Suprapubic skin (tissue), 4 donors: ENCODE measurements around the gene XCL1. TPM values are rescaled to one million over a fixed set of nuclear protein-coding genes. Genes with fewer than 3 reads are reported as not detected.

ENCODE experiments used
- DNase-seq, 2 donors: peaks; one replicate each; pipeline ENCODE4 v3.0.0-alpha.2; 2019; ENCODE audit warnings: low spot score in 2 of 2
- H3K27ac ChIP-seq: fragments of 200-600 bp; sonication (generic); one replicate; pipeline ENCODE4 v1.5.1; 2019
- H3K27me3 ChIP-seq: fragments of 200-600 bp; sonication (generic); one replicate; pipeline ENCODE4 v1.5.1; 2019
- H3K36me3 ChIP-seq: fragments of 200-600 bp; sonication (generic); one replicate; pipeline ENCODE4 v1.5.1; 2019
- H3K4me1 ChIP-seq: fragments of 200-600 bp; sonication (generic); one replicate; pipeline ENCODE4 v1.5.1; 2019
- H3K4me3 ChIP-seq: fragments of 200-600 bp; sonication (generic); one replicate; pipeline ENCODE4 v1.5.1; 2019; ENCODE audit warnings: mild to moderate bottlenecking
- H3K9me3 ChIP-seq: fragments of 200-600 bp; sonication (generic); one replicate; pipeline ENCODE4 v1.5.1; 2019
- EP300 ChIP-seq: sonication (generic); formaldehyde crosslinking; IDR thresholded peaks from one replicate; pipeline ENCODE4 v1.6.1; 2017; ENCODE audit warnings: antibody characterized with exemption
- POLR2A ChIP-seq, 2 donors: fragments of 450-650 bp; IDR thresholded peaks; one replicate each; pipeline ENCODE4 v1.6.1; 2017; ENCODE audit warnings: antibody characterized with exemption in 2 of 2, mild to moderate bottlenecking in 2 of 2, moderate library complexity in 2 of 2
- POLR2AphosphoS5 ChIP-seq, 3 donors: sonication (generic); formaldehyde crosslinking; IDR thresholded peaks; one replicate each; pipeline ENCODE4 v1.6.1; 2017; ENCODE audit warnings: antibody characterized with exemption in 3 of 3
- WGBS: methylation state at CpG from one replicate; pipeline ENCODE4 v1.1.5; 2018; 5-methylcytosine and 5-hydroxymethylcytosine counted together
- total RNA-seq, 4 donors: library from RNA; depleted of rRNA; stranded (reverse); fragments of >200 nt; gene quantifications; one replicate each; pipeline ENCODE4 v1.1.0, GENCODE V29; 2016
- TF ChIP-seq, protein P1 (sequence below), 2 donors: fragments of 200-600 bp in 1 of 2; fragments of 450-650 bp in 1 of 2; sonication (generic) in 1 of 2; IDR thresholded peaks; one replicate each; pipeline ENCODE4 v1.5.1; 2016 to 2019; ENCODE audit warnings: antibody characterized with exemption in 2 of 2, mild to moderate bottlenecking in 1 of 2, moderate library complexity in 1 of 2

XCL1 gene
- total RNA-seq, 4 donors from 2014 or later: not detected

DNA sequence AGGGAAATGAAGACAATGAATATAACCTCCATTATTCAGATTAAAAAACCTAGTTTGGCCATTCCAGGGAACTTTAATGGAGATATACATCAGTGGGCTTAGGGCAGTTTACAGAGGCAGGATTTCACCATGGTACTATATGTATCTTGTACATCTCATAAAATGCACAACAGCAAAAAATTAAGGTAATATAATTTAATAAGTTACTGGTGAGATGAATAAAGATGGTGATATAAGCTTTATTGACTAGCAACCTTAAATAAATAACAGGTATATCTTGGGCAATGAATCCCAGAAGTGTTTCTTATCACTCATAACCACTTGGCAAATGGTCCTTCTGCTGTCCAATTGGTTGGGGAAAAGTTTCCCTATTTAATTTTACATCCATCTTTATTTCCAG, 29.0 kb downstream of the XCL1 start:
- Histone ChIP-seq H3K36me3 (no peaks in the 10 kb centered on the region), H3K9me3 (no peaks in the 10 kb centered on the region), H3K4me3 (no peak overlapping the region), H3K27me3 (peaks cover under 1% of the 10 kb centered on the region), H3K27ac (no peak overlapping the region), H3K4me1 (peaks cover 9% of the 10 kb centered on the region)
- TF ChIP-seq POLR2A (IDR thresholded peaks at IDR 0.05) (no peak), POLR2AphosphoS5 (IDR thresholded peaks at IDR 0.05) (no peak), EP300 (no peak)
- TF ChIP-seq, protein P1, sequence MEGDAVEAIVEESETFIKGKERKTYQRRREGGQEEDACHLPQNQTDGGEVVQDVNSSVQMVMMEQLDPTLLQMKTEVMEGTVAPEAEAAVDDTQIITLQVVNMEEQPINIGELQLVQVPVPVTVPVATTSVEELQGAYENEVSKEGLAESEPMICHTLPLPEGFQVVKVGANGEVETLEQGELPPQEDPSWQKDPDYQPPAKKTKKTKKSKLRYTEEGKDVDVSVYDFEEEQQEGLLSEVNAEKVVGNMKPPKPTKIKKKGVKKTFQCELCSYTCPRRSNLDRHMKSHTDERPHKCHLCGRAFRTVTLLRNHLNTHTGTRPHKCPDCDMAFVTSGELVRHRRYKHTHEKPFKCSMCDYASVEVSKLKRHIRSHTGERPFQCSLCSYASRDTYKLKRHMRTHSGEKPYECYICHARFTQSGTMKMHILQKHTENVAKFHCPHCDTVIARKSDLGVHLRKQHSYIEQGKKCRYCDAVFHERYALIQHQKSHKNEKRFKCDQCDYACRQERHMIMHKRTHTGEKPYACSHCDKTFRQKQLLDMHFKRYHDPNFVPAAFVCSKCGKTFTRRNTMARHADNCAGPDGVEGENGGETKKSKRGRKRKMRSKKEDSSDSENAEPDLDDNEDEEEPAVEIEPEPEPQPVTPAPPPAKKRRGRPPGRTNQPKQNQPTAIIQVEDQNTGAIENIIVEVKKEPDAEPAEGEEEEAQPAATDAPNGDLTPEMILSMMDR (IDR thresholded peaks at IDR 0.05): no peak
- no peak for DNase-seq

DNA sequence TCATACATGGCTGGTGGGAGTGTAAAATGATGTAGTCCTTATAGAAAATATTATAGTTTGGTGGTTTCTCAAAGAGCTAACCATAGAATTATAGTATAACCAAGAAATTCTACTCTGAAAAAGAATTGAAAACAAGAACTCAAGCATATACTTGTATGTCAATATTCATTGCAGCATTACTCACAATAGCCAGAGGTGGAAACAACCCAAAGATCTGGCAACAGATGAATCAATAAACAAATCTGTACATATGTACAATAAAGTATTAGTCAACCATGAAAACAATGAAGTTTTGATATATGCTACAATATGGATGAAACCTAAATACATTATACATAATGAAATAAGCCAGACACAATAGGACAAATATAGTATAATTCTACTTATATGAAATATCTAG, 29.7 kb downstream of the XCL1 start:
- DNase-seq: no peak
- H3K4me1 ChIP-seq: peaks cover 9% of the 10 kb centered on the region
- H3K27me3 ChIP-seq: no peaks in the 10 kb centered on the region
- no peaks in the 10 kb centered on the region for H3K9me3 ChIP-seq
- no peak overlapping the region for H3K27ac ChIP-seq
- no peaks in the 10 kb centered on the region for H3K36me3 ChIP-seq
- no peak overlapping the region for H3K4me3 ChIP-seq
- TF ChIP-seq, protein P1 (IDR thresholded peaks at IDR 0.05): no peak
- TF ChIP-seq POLR2A (IDR thresholded peaks at IDR 0.05): no peak
- TF ChIP-seq EP300: no peak
- TF ChIP-seq POLR2AphosphoS5 (IDR thresholded peaks at IDR 0.05): no peak

DNA sequence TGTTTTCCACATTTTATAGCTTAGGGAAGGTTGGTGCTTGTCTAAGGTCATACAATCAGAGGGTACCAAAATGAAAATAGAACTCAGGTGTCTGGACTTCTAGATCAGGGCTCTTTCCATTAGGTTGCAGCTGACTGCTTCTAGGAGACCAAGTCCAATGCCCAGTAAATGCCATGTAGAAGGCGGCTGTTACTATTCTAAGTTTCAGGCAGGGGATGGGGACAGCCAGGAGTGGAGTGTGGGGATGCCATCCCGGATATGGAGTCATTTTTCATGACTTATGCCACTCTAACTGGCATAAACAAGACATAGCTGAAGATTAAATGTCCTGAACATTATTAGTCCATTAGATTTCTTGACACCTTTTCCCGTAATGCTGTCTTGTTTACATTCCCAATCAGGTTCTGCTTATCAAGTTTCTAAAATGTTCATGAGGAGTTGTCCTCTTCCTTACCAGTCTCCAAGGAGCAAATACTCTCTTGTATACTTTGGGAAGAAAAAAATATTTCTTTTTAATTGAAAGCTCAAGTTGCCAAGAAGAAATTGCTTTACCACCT, 31.5 kb downstream of the XCL1 start:
- 90% methylated on average over 3 of the region's 3 CpGs for WGBS
- H3K4me1 ChIP-seq: peaks cover 9% of the 10 kb centered on the region
- H3K4me3 ChIP-seq: no peak overlapping the region
- DNase-seq: no peak
- no peaks in the 10 kb centered on the region for H3K36me3 ChIP-seq
- no peaks in the 10 kb centered on the region for H3K27me3 ChIP-seq
- no peak for TF ChIP-seq POLR2A (IDR thresholded peaks at IDR 0.05)
- H3K9me3 ChIP-seq: no peaks in the 10 kb centered on the region
- no peak overlapping the region for H3K27ac ChIP-seq

DNA sequence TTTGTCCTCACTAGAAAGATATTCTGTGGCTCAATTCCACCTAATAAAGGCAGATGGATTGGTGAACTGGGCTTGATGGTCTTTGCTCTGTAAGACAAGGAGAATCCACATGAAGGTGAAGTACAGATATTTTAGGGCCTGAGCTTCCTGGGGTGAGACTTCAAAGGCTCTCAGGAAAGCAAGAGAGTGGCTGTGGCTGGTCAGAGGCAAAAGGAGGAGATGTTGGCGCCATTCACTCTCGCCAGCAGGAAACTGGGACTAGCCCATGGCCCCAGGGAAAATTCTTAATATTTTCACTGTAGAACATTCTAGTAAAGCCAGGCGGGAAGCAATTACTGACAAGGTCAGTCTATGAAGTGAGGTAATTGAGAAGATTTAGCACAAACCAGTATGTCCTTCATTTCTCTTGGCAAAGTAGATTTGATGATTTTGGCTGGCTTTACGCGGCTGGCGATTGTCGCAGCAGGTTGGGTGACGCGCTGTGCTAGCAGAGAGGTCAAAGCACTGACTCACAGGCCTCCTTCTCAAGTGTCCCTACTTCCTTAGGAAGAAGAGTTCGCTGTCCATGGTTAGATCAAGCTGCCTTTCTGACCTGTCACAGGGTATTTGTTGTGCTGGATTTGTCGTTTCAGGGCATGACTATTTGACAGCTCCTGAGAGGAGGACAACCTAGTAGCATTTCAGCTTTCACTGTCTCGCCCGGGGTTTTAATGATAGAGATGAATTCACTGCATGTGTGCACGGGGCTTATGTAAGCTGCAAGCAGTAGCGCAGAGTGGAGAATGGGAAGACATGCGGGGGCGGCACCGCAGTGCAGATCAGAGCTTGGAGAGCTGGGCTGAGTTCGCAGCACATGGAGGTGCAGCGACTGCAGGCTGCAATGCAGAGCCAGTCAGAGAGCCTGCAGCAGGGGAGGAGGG, 32.7 kb downstream of the XCL1 start:
- WGBS: 65% methylated on average over 20 of the region's 20 CpGs
- peak in 1 of 2 donors; percentile 81 for DNase-seq
- H3K4me1 ChIP-seq: peaks cover 13% of the 10 kb centered on the region
- no peaks in the 10 kb centered on the region for H3K9me3 ChIP-seq
- no peaks in the 10 kb centered on the region for H3K27me3 ChIP-seq
- TF ChIP-seq, protein P1 (IDR thresholded peaks at IDR 0.05): no peak
- TF ChIP-seq POLR2A (IDR thresholded peaks at IDR 0.05) (no peak), POLR2AphosphoS5 (IDR thresholded peaks at IDR 0.05) (no peak), EP300 (no peak)
- H3K27ac ChIP-seq: no peak overlapping the region
- H3K36me3 ChIP-seq: no peaks in the 10 kb centered on the region
- H3K4me3 ChIP-seq: peak overlapping the region; percentile 6

DNA sequence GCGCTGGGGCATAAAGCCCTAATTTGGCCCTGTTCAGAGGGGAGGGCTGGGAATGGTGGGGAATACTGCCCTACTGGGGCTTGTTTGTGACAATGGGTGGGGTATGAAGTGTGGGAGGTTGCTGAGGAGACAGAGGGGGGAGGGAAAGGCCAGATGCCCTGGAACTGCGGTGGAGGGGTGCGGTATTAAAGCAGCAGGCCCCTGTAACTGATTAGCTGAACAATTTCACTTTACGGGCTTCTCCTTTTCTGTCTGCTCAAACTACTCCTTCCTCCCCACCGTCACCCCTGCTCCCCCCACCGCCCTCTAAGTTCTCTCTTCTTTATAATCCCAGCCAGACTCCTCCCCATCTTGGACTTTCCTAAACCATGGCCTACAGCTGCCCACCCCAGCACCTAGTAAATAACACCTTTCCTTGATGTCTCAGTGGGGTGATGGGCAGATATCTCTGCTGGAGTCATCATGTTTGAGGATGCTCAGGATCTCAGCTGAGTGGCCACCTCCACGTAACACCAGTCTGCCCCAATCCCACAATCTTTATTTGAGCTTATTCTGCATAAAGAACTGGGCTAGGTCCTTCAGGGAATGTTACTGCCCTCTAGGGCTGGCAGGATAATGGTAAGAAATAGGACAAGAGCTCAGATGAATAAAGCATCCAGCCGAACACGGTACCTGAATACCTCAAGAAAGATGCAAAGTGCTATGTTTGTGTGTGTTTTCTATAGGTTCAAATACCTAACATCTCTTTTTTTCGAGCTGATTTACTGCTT, 33.5 kb downstream of the XCL1 start:
- peaks cover 13% of the 10 kb centered on the region for H3K4me1 ChIP-seq
- 56% methylated on average over 10 of the region's 10 CpGs for whole genome bisulfite sequencing
- H3K36me3 ChIP-seq: no peaks in the 10 kb centered on the region
- no peak for DNase-seq
- H3K27ac ChIP-seq: no peak overlapping the region
- H3K9me3 ChIP-seq: no peaks in the 10 kb centered on the region
- H3K4me3 ChIP-seq: peak overlapping the region; percentile 6
- TF ChIP-seq, protein P1 (IDR thresholded peaks at IDR 0.05): no peak
- TF ChIP-seq POLR2A (IDR thresholded peaks at IDR 0.05): no peak
- TF ChIP-seq POLR2AphosphoS5 (IDR thresholded peaks at IDR 0.05): no peak
- TF ChIP-seq EP300: no peak
- H3K27me3 ChIP-seq: no peaks in the 10 kb centered on the region
